Activated CD8-positive, alpha-beta T cell treated with anti-CD3 and anti-CD28 coated beads for 36 hours (primary cell): ENCODE results near the gene PLPPR5. TPM values are rescaled to one million over a fixed set of nuclear protein-coding genes. Genes with fewer than 3 reads are reported as not detected.

Source experiments
- ATAC-seq: fragments of 200-7000 bp; cut with Tn5 transposase; one replicate; pipeline ENCODE4 v1.10.0; 2021; ENCODE audit warnings: mild to moderate bottlenecking, moderate library complexity
- CTCF ChIA-PET: fragments of 350-600 bp; sonication (Branson Sonifier 250); formaldehyde crosslinking; loops from one replicate; lab custom pipeline; 2021; ENCODE audit warnings: antibody characterized with exemption; lab: Charles Lee
- POLR2A ChIA-PET: fragments of 350-600 bp; sonication (Branson Sonifier 250); formaldehyde crosslinking; loops from one replicate; lab custom pipeline; 2021; ENCODE audit warnings: antibody characterized with exemption; lab: Charles Lee
- DNase-seq: peaks from one replicate; pipeline ENCODE4 v3.0.0-alpha.2; 2020
- H3K27ac Mint-ChIP-seq: one replicate; pipeline ENCODE4 v1.8.0; 2021; ENCODE audit warnings: mild to moderate bottlenecking, mixed read lengths
- H3K27me3 Mint-ChIP-seq: one replicate; pipeline ENCODE4 v1.8.0; 2021; ENCODE audit warnings: mixed read lengths
- H3K36me3 Mint-ChIP-seq: one replicate; pipeline ENCODE4 v1.8.0; 2021; ENCODE audit warnings: low read depth, mixed read lengths
- H3K4me1 Mint-ChIP-seq: one replicate; pipeline ENCODE4 v1.8.0; 2021; ENCODE audit warnings: low read depth, mixed read lengths
- H3K4me3 Mint-ChIP-seq: one replicate; pipeline ENCODE4 v1.8.0; 2021; ENCODE audit warnings: mild to moderate bottlenecking, moderate library complexity, mixed read lengths
- H3K9me3 Mint-ChIP-seq: one replicate; pipeline ENCODE4 v1.8.0; 2021; ENCODE audit warnings: mixed read lengths
- intact Hi-C: fragments of 100-400 bp; cut with micrococcal nuclease; formaldehyde crosslinking; loops from one replicate; pipeline ENCODE4 v1.10.0; 2022
- total RNA-seq, 2 experiments: library from RNA; stranded (reverse); gene quantifications; one replicate each; pipeline ENCODE4 v1.2.3, GENCODE V29; 2021
- TF ChIP-seq, protein P1 (sequence below): fragments of 200-600 bp; IDR thresholded peaks from one replicate; pipeline ENCODE4 v1.8.0; 2022; ENCODE audit warnings: antibody characterized with exemption, mild to moderate bottlenecking

Gene PLPPR5
- total RNA-seq, 2 experiments from 2014 or later, result 0.07 TPM

DNA sequence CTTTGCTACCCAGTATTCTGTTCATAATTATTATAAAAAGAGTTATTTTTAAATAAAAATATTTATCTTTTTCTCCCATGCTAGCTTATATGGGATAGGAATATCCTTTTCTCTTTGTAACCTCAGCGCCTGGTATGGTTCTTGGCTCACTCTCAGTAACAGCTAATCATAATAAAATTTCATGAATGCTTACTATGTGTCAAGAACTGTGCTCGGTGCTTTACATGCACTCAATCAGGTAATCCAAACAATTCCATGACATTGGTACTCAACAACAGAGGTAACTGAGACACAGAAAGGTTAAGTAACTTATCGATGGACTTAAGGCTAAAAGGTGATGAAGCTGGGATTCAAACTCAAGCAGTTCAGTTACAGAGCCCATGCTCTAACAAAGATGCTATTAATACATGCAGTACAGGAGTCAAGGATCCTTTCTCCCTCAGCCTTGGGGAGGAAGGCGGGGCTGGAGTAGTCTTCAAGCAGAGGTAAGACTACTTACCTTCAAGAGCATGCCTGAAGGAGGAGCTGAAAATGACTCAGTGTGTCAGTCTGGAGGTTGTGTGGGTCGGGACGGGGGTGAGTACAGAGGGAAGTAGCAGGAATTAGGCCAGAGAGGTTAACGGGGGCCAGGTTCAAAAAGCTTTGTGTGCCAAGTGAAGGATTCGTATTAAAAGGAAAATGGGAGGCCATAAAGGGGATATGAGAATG lies 73.4 kb downstream of the PLPPR5 start:
- H3K36me3 Mint-ChIP-seq, result no peaks in the 10 kb centered on the region
- ATAC-seq (no peak), DNase-seq (no peak)
- H3K4me3 Mint-ChIP-seq, result no peak overlapping the region
- TF ChIP-seq, protein P1, sequence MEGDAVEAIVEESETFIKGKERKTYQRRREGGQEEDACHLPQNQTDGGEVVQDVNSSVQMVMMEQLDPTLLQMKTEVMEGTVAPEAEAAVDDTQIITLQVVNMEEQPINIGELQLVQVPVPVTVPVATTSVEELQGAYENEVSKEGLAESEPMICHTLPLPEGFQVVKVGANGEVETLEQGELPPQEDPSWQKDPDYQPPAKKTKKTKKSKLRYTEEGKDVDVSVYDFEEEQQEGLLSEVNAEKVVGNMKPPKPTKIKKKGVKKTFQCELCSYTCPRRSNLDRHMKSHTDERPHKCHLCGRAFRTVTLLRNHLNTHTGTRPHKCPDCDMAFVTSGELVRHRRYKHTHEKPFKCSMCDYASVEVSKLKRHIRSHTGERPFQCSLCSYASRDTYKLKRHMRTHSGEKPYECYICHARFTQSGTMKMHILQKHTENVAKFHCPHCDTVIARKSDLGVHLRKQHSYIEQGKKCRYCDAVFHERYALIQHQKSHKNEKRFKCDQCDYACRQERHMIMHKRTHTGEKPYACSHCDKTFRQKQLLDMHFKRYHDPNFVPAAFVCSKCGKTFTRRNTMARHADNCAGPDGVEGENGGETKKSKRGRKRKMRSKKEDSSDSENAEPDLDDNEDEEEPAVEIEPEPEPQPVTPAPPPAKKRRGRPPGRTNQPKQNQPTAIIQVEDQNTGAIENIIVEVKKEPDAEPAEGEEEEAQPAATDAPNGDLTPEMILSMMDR, result no peak
- H3K27ac Mint-ChIP-seq, result no peak overlapping the region
- POLR2A ChIA-PET, result no interaction called here
- no peaks in the 10 kb centered on the region for H3K9me3 Mint-ChIP-seq
- H3K27me3 Mint-ChIP-seq, result no peaks in the 10 kb centered on the region
- CTCF ChIA-PET, result interaction anchor here (1.4 kb wide), 1 partner anchor 38 kb away, joined by 5 read pairs; no protein-coding TSS in a partner anchor
- H3K4me1 Mint-ChIP-seq, result no peaks in the 10 kb centered on the region
- intact Hi-C loops, result no loop called here

DNA sequence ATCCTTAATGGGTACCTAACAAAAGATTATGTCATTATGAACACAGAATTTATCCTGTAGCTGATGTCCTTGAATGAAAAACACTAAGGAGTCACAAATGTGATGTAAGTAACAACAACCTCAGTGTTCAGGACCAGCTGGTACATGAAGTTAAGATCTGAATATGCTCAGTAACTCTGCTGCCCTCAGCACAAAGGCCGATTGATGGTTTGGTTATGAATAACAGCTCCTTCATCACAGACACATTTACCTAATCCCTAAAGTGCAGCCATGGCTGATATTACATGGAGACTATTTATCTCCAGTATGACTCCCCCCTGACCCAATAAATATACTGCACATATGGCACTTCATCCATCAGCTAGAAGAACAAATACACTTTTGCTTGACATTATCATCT lies 75.2 kb downstream of the PLPPR5 start:
- Mint-ChIP-seq H3K27ac (no peak overlapping the region), H3K27me3 (no peaks in the 10 kb centered on the region), H3K36me3 (no peaks in the 10 kb centered on the region), H3K4me3 (no peak overlapping the region), H3K4me1 (no peaks in the 10 kb centered on the region), H3K9me3 (no peaks in the 10 kb centered on the region)
- DNase-seq, result no peak
- intact Hi-C loops, result no loop called here
- ATAC-seq, result no peak
- ChIA-PET CTCF (interaction anchor here (1.3 kb wide), 1 partner anchor 135 kb away, joined by 3 read pairs; no protein-coding TSS in a partner anchor), POLR2A (no interaction called here)
- TF ChIP-seq, protein P1, result no peak

- Mint-ChIP-seq H3K36me3 (no peaks in the 10 kb centered on the region), H3K9me3 (no peaks in the 10 kb centered on the region), H3K4me3 (no peak overlapping the region), H3K27ac (no peak overlapping the region), H3K27me3 (no peaks in the 10 kb centered on the region), H3K4me1 (no peaks in the 10 kb centered on the region)
- ChIA-PET POLR2A (no interaction called here), CTCF (no interaction called here)
- intact Hi-C loops, result no loop called here
- TF ChIP-seq, protein P1, result no peak
- no peak for DNase-seq
- ATAC-seq, result no peak
These were observed 78.1 kb downstream of the PLPPR5 start for GRCh38 chr1:98926597-98926996.

DNA sequence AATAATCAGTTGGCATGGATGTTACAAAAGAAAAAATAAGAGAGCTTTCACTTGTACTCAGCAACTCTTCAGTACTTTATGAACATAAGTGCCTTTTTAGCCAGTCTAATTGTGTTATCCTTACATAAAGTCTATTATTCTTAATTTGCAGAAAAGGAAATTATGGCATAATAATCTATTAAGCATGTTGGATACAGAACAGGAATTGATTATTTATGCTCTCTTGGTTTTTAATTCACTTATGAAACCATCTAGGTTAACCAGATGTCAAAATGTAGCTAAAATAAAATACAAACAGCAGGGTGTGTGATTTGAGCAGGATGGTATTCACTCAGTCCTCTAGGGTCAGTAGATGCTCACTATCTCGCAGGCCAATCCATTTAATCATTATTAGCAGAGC lies 79.7 kb downstream of the PLPPR5 start:
- intact Hi-C loops, result no loop called here
- H3K36me3 Mint-ChIP-seq, result no peaks in the 10 kb centered on the region
- POLR2A ChIA-PET, result no interaction called here
- H3K27ac Mint-ChIP-seq, result no peak overlapping the region
- H3K27me3 Mint-ChIP-seq, result no peaks in the 10 kb centered on the region
- no peak for DNase-seq
- CTCF ChIA-PET, result no interaction called here
- H3K4me1 Mint-ChIP-seq, result no peaks in the 10 kb centered on the region
- ATAC-seq, result no peak
- TF ChIP-seq, protein P1, result no peak
- H3K9me3 Mint-ChIP-seq, result no peaks in the 10 kb centered on the region
- H3K4me3 Mint-ChIP-seq, result no peak overlapping the region

DNA sequence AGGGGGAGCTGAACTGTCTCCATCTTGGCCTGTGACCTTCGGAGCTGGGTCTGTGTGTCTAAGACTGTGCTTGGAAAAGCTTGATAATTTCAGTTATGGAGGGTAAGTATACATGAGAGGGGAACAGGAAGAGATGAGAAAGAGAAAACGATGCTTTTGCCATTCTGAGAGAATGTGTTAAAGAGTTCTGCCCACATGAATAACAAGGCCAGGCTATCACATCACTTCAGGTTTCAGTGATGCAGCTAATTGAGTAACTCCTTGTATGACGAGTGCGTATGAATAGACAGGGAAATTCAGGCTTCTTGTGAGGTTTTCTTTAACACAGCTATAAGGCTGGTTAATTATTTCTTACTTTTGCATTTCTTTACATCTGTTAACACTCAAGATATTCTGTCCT lies 81.0 kb downstream of the PLPPR5 start:
- TF ChIP-seq, protein P1, result no peak
- Mint-ChIP-seq H3K4me3 (no peak overlapping the region), H3K4me1 (no peaks in the 10 kb centered on the region), H3K27ac (no peak overlapping the region), H3K9me3 (no peaks in the 10 kb centered on the region), H3K36me3 (no peaks in the 10 kb centered on the region), H3K27me3 (no peaks in the 10 kb centered on the region)
- peak; percentile 30 for ATAC-seq
- intact Hi-C loops, result no loop called here
- CTCF ChIA-PET, result no interaction called here
- no peak for DNase-seq
- POLR2A ChIA-PET, result no interaction called here
